Subcutaneous adipose tissue (tissue), 4 donors: Measurements from ENCODE around the gene CPNE7. TPM values are rescaled to one million over a fixed set of nuclear protein-coding genes. Genes with fewer than 3 reads are reported as not detected.

Experiments used
- CTCF ChIP-seq: fragments of 450-650 bp; IDR thresholded peaks from one replicate; pipeline ENCODE4 v1.5.1; 2016; ENCODE audit warnings: low read depth, mild to moderate bottlenecking, control low read depth, antibody characterized with exemption, moderate library complexity
- total RNA-seq, 4 donors: library from RNA; depleted of rRNA; stranded (reverse); fragments of >200 nt; gene quantifications; one replicate each; pipeline ENCODE4 v1.1.0, GENCODE V29; 2016

The CPNE7 gene
- total RNA-seq, 4 donors from 2014 or later = not detected

- TF ChIP-seq CTCF = no peak
Measured at GRCh38 chr16:89545044-89545830, 30.3 kb upstream of the CPNE7 start.

- no peak for TF ChIP-seq CTCF
Measured at GRCh38 chr16:89545831-89546574, 29.6 kb upstream of the CPNE7 start.

GRCh38 chr16:89546781-89547180 is 28.8 kb upstream of the CPNE7 start:
- no peak for TF ChIP-seq CTCF

GRCh38 chr16:89547291-89547690 is 28.3 kb upstream of the CPNE7 start:
- TF ChIP-seq CTCF = no peak

- no peak for TF ChIP-seq CTCF
Measured at GRCh38 chr16:89547860-89548259, 27.7 kb upstream of the CPNE7 start.

GRCh38 chr16:89548344-89549006 is 27.1 kb upstream of the CPNE7 start:
- TF ChIP-seq CTCF = no peak
